OCI-LY7 (cell line): ENCODE data around the gene TDRD5. TPM values are rescaled to one million over a fixed set of nuclear protein-coding genes. Genes with fewer than 3 reads are reported as not detected.

Experiments
- BruUV-seq: library from RNA; stranded (reverse); fragments of 400-500 nt; replicated peaks from 2 replicates; lab custom pipeline; 2021; lab: Mats Ljungman, UMichigan
- CTCF ChIA-PET: fragments of 300-600 bp; sonication (Branson Sonifier 250); formaldehyde crosslinking; loops from one replicate; lab custom pipeline; 2022; ENCODE audit warnings: antibody characterized with exemption; ENCODE audit not compliant: unreplicated experiment; lab: Charles Lee
- POLR2A ChIA-PET: fragments of 300-600 bp; sonication (Branson Sonifier 250); formaldehyde crosslinking; loops from one replicate; lab custom pipeline; 2022; ENCODE audit warnings: antibody characterized with exemption; lab: Charles Lee
- DNase-seq: peaks from one replicate; pipeline ENCODE4 v3.0.0-alpha.2; 2015; ENCODE audit warnings: low spot score
- H2AFZ ChIP-seq: fragments of 200-600 bp; sonication (generic), shearing (Covaris generic); 2 replicates; pipeline ENCODE4 v1.6.1; 2014; ENCODE audit warnings: mild to moderate bottlenecking, antibody characterized with exemption, low read length, moderate library complexity
- H3K27ac ChIP-seq: fragments of 200-600 bp; sonication (generic); 2 replicates; pipeline ENCODE4 v1.5.1; 2014; ENCODE audit warnings: mixed run types, low read depth, mild to moderate bottlenecking, moderate library complexity, low read length, inconsistent platforms; ENCODE audit not compliant: poor library complexity, severe bottlenecking
- H3K36me3 ChIP-seq: fragments of 200-600 bp; sonication (generic); 2 replicates; pipeline ENCODE4 v1.6.1; 2014; ENCODE audit warnings: mild to moderate bottlenecking, antibody characterized with exemption, low read length, moderate library complexity, mixed read lengths; ENCODE audit not compliant: insufficient read depth
- H3K4me1 ChIP-seq: fragments of 200-600 bp; sonication (generic); 2 replicates; pipeline ENCODE4 v1.5.1; 2014; ENCODE audit warnings: mild to moderate bottlenecking, low read length; ENCODE audit not compliant: insufficient read depth, poor library complexity, severe bottlenecking
- H3K4me2 ChIP-seq: fragments of 200-600 bp; sonication (generic); 2 replicates; pipeline ENCODE4 v1.6.1; 2014; ENCODE audit warnings: mild to moderate bottlenecking, low read length
- H3K4me3 ChIP-seq: fragments of 200-600 bp; sonication (generic); 2 replicates; pipeline ENCODE4 v1.5.1; 2014; ENCODE audit warnings: mild to moderate bottlenecking, low read depth, low read length; ENCODE audit not compliant: poor library complexity, severe bottlenecking
- H3K79me2 ChIP-seq: fragments of 200-600 bp; sonication (generic); 2 replicates; pipeline ENCODE4 v1.6.1; 2016; ENCODE audit warnings: low read depth, mild to moderate bottlenecking, low read length, moderate library complexity, mixed read lengths; ENCODE audit not compliant: insufficient read depth
- H3K9me2 ChIP-seq: fragments of 200-600 bp; sonication (generic); 2 replicates; pipeline ENCODE4 v1.6.1; 2016; ENCODE audit warnings: mild to moderate bottlenecking, low read length, mixed read lengths; ENCODE audit not compliant: insufficient read depth
- H3K9me3 ChIP-seq: fragments of 200-600 bp; sonication (generic); 2 replicates; pipeline ENCODE4 v1.6.1; 2014; ENCODE audit warnings: mild to moderate bottlenecking, mixed run types, low read length, mixed read lengths
- H4K20me1 ChIP-seq: fragments of 200-600 bp; sonication (generic); 2 replicates; pipeline ENCODE4 v1.6.1; 2014; ENCODE audit warnings: mild to moderate bottlenecking, antibody characterized with exemption, low read length, moderate library complexity, mixed read lengths; ENCODE audit not compliant: insufficient read depth
- EZH2phosphoT487 ChIP-seq: fragments of 200-600 bp; sonication (generic); IDR thresholded peaks from 2 replicates; pipeline ENCODE4 v1.6.1; 2018; ENCODE audit warnings: low read depth, borderline replicate concordance, mild to moderate bottlenecking, mixed run types, antibody characterized with exemption, low read length, moderate library complexity, mixed read lengths
- intact Hi-C: fragments of 100-400 bp; cut with micrococcal nuclease; formaldehyde crosslinking; loops from one replicate; pipeline ENCODE4 v1.10.0; 2022; ENCODE audit not compliant: unreplicated experiment
- total RNA-seq, 2 experiments: library from RNA; depleted of rRNA in 1 of 2; stranded (reverse); fragments of >200 nt in 1 of 2; shearing (Covaris generic) in 1 of 2; gene quantifications; 2 replicates each; pipeline ENCODE4 v1.2.3, GENCODE V29; 2014 to 2022
- TF ChIP-seq, protein P1 (sequence below): fragments of 200-600 bp; sonication (generic); conservative IDR thresholded peaks from 2 replicates; pipeline ENCODE4 v1.5.1; 2014; ENCODE audit warnings: mild to moderate bottlenecking, antibody characterized with exemption, low read length, moderate library complexity, mixed read lengths

Gene TDRD5
- total RNA-seq, 2 experiments from 2014 or later, result not detected

GRCh38 chr1:179591253-179591591 lies 410 bp upstream of the TDRD5 start:
- Histone ChIP-seq H2AFZ (no peak overlapping the region), H3K36me3 (no peaks in the 10 kb centered on the region), H3K9me2 (no peaks in the 10 kb centered on the region), H3K79me2 (no peaks in the 10 kb centered on the region), H3K27ac (no peak overlapping the region), H3K4me3 (no peak overlapping the region), H4K20me1 (no peaks in the 10 kb centered on the region), H3K9me3 (no peaks in the 10 kb centered on the region), H3K4me2 (no peak overlapping the region), H3K4me1 (peaks cover 3% of the 10 kb centered on the region)
- no TSS peak for BruUV-seq
- intact Hi-C loops, result no loop called here
- POLR2A ChIA-PET, result no interaction called here
- DNase-seq, result no peak
- TF ChIP-seq EZH2phosphoT487, result no peak
- TF ChIP-seq, protein P1, sequence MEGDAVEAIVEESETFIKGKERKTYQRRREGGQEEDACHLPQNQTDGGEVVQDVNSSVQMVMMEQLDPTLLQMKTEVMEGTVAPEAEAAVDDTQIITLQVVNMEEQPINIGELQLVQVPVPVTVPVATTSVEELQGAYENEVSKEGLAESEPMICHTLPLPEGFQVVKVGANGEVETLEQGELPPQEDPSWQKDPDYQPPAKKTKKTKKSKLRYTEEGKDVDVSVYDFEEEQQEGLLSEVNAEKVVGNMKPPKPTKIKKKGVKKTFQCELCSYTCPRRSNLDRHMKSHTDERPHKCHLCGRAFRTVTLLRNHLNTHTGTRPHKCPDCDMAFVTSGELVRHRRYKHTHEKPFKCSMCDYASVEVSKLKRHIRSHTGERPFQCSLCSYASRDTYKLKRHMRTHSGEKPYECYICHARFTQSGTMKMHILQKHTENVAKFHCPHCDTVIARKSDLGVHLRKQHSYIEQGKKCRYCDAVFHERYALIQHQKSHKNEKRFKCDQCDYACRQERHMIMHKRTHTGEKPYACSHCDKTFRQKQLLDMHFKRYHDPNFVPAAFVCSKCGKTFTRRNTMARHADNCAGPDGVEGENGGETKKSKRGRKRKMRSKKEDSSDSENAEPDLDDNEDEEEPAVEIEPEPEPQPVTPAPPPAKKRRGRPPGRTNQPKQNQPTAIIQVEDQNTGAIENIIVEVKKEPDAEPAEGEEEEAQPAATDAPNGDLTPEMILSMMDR, result no peak
- CTCF ChIA-PET, result no interaction called here

DNA sequence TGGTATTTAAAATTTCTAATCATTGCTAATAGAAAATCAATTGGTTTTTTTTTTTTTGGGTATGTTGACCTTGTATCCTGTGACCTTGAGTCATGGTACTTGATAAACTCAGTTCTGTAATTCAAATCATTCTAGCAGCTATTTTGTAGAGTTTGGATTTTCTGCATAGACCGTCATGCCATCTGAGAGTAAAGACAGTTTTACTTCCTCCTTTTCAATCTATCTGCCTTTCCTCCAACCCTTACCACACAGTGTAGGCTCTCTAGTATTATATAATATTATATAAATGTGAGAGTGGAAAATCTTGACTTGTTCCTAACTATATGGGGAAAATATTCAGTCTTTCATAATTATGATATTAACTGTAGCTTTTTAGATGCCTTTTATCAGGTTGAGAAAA lies 7.0 kb downstream of the TDRD5 start:
- Histone ChIP-seq H4K20me1 (no peaks in the 10 kb centered on the region), H3K79me2 (no peaks in the 10 kb centered on the region), H3K36me3 (no peaks in the 10 kb centered on the region), H3K4me3 (no peak overlapping the region), H3K4me2 (peak overlapping the region; percentile 47), H2AFZ (no peak overlapping the region), H3K27ac (peak overlapping the region; percentile 25), H3K4me1 (peaks cover 38% of the 10 kb centered on the region), H3K9me3 (no peaks in the 10 kb centered on the region), H3K9me2 (no peaks in the 10 kb centered on the region)
- intact Hi-C loops, result loop anchor here (1.0 to 5.0 kb wide), 3 partner anchors 86 to 228 kb away; no protein-coding TSS in a partner anchor
- peak; percentile 67 for DNase-seq
- ChIA-PET POLR2A (interaction anchor here (0.9 kb wide), 1 partner anchor 518 kb away, joined by 3 read pairs; no protein-coding TSS in a partner anchor), CTCF (no interaction called here)
- TF ChIP-seq, protein P1, result no peak
- TF ChIP-seq EZH2phosphoT487, result no peak
- no TSS peak for BruUV-seq

GRCh38 chr1:179599623-179600249 lies 8.1 kb downstream of the TDRD5 start:
- ChIA-PET POLR2A (interaction anchor here (0.6 to 0.7 kb wide), 2 partner anchors 260 to 393 kb away, joined by 3 to 5 read pairs; no protein-coding TSS in a partner anchor), CTCF (interaction anchor here (0.6 kb wide), 1 partner anchor 229 kb away, joined by 3 read pairs; no protein-coding TSS in a partner anchor)
- no peaks in the 10 kb centered on the region for H3K9me2 ChIP-seq
- peak; percentile 85 for DNase-seq
- TF ChIP-seq, protein P1, result peak; percentile 95
- TF ChIP-seq EZH2phosphoT487, result no peak
- H3K4me3 ChIP-seq, result no peak overlapping the region
- peak overlapping the region; percentile 47; the same call in 1 of the 2 replicates for H3K4me2 ChIP-seq
- no peak overlapping the region; the same call in 1 of the 2 replicates for H2AFZ ChIP-seq
- no peak overlapping the region for H3K27ac ChIP-seq
- no peaks in the 10 kb centered on the region for H4K20me1 ChIP-seq
- no TSS peak for BruUV-seq
- peaks cover 44% of the 10 kb centered on the region for H3K4me1 ChIP-seq
- no peaks in the 10 kb centered on the region for H3K36me3 ChIP-seq
- H3K9me3 ChIP-seq, result peaks cover 4% of the 10 kb centered on the region; the same call in 1 of the 2 replicates
- no peaks in the 10 kb centered on the region for H3K79me2 ChIP-seq
- intact Hi-C loops, result loop anchor here (1.0 to 5.0 kb wide), 3 partner anchors 87 to 229 kb away; no protein-coding TSS in a partner anchor
